H1 (cell line): ENCODE results near the gene PTPRF. TPM values are rescaled to one million over a fixed set of nuclear protein-coding genes. Genes with fewer than 3 reads are reported as not detected.

ENCODE experiments used
- CTCF ChIA-PET: fragments of 300-600 bp; sonication (Branson Sonifier 250); formaldehyde crosslinking; loops from one replicate; lab custom pipeline; 2021; ENCODE audit not compliant: partially characterized antibody; lab: Charles Lee
- POLR2A ChIA-PET: fragments of 300-600 bp; sonication (Branson Sonifier 250); formaldehyde crosslinking; loops from one replicate; lab custom pipeline; 2021; ENCODE audit warnings: inconsistent platforms; ENCODE audit not compliant: partially characterized antibody; lab: Charles Lee
- DNase-seq, 2 experiments: peaks; one replicate each; pipeline versions ENCODE4 v3.0.0 to v3.0.0-alpha.2; 2010 to 2022; ENCODE audit warnings: low spot score in 2 of 2, low read depth in 1 of 2, mixed read lengths in 1 of 2
- FAIRE-seq: peaks from 2 replicates; lab custom pipeline; 2011; peaks lifted over from hg19 to GRCh38; lab: Jason Lieb, UNC
- H2AFZ ChIP-seq: 2 replicates; pipeline ENCODE4 v1.8.1; 2012; ENCODE audit warnings: low read length, inconsistent platforms
- H2AK5ac ChIP-seq: 2 replicates; pipeline ENCODE4 v1.6.1; 2013; ENCODE audit warnings: low read depth, low read length
- H2BK120ac ChIP-seq: replicated peaks from 2 replicates; pipeline ENCODE3; 2013; ENCODE audit warnings: low read depth, low read length, inconsistent platforms
- H2BK12ac ChIP-seq: 2 replicates; pipeline ENCODE4 v1.6.1; 2013; ENCODE audit warnings: low read depth, low read length
- H2BK15ac ChIP-seq: 2 replicates; pipeline ENCODE4 v1.6.1; 2013; ENCODE audit warnings: low read length
- H2BK20ac ChIP-seq: 2 replicates; pipeline ENCODE4 v1.6.1; 2013; ENCODE audit warnings: low read length
- H2BK5ac ChIP-seq: 2 replicates; pipeline ENCODE4 v1.6.1; 2013; ENCODE audit warnings: low read depth, low read length
- H3K14ac ChIP-seq: 2 replicates; pipeline ENCODE4 v1.6.1; 2013; ENCODE audit warnings: inconsistent platforms; ENCODE audit not compliant: insufficient read length
- H3K18ac ChIP-seq: 2 replicates; pipeline ENCODE4 v1.6.1; 2013; ENCODE audit warnings: low read length; ENCODE audit errors: extremely low read depth
- H3K23ac ChIP-seq: 2 replicates; pipeline ENCODE4 v1.6.1; 2013; ENCODE audit warnings: inconsistent platforms; ENCODE audit not compliant: insufficient read length
- H3K23me2 ChIP-seq: 2 replicates; pipeline ENCODE4 v1.6.1; 2013; ENCODE audit warnings: low read depth, low read length
- H3K27ac ChIP-seq: 2 replicates; pipeline ENCODE4 v1.6.1; 2011; ENCODE audit warnings: low read depth, low read length, inconsistent platforms
- H3K27me3 ChIP-seq, 4 experiments: replicated peaks in 1 of 4; 1 replicate in 1 of 4; 2 replicates in 3 of 4; pipeline versions ENCODE4 v1.6.1 to v1.8.1; 2011 to 2013; ENCODE audit warnings: low read length in 3 of 4, mild to moderate bottlenecking in 3 of 4, inconsistent platforms in 2 of 4, mixed read lengths in 2 of 4, moderate library complexity in 1 of 4; ENCODE audit not compliant: control insufficient read depth in 3 of 4, insufficient read depth in 3 of 4; ENCODE audit errors: extremely low read depth in 1 of 4
- H3K36me3 ChIP-seq, 4 experiments: 2 replicates each; pipeline versions ENCODE4 v1.6.1 to v1.8.1; 2011 to 2013; ENCODE audit warnings: mild to moderate bottlenecking in 4 of 4, low read length in 3 of 4, moderate library complexity in 2 of 4, control low read depth in 1 of 4, inconsistent platforms in 1 of 4; ENCODE audit not compliant: insufficient read depth in 4 of 4, control insufficient read depth in 2 of 4
- H3K4ac ChIP-seq: replicated peaks from 2 replicates; pipeline ENCODE3; 2013; ENCODE audit warnings: low read length, low read depth, mixed read lengths, inconsistent platforms; ENCODE audit not compliant: insufficient read length
- H3K4me1 ChIP-seq, 4 experiments: replicated peaks in 1 of 4; 1 replicate in 1 of 4; 2 replicates in 3 of 4; pipeline versions ENCODE4 v1.6.1 to v1.8.1; 2011 to 2013; ENCODE audit warnings: low read length in 3 of 4, inconsistent platforms in 2 of 4, mixed read lengths in 1 of 4; ENCODE audit not compliant: insufficient read depth in 4 of 4, control insufficient read depth in 3 of 4
- H3K4me2 ChIP-seq, 2 experiments: 2 replicates each; pipeline versions ENCODE4 v1.6.1 to v1.8.1; 2011 to 2013; ENCODE audit warnings: low read depth in 2 of 2, low read length in 2 of 2, control low read depth in 1 of 2, inconsistent platforms in 1 of 2, mild to moderate bottlenecking in 1 of 2; ENCODE audit not compliant: insufficient read depth in 1 of 2
- H3K4me3 ChIP-seq, 4 experiments: fragments of 200-600, 300-600 bp in 1 of 4; sonication (generic), shearing (Covaris generic), sonication (Bioruptor Twin) in 1 of 4; 2 replicates each; pipeline versions ENCODE4 v1.5.1 to v1.8.1; 2011 to 2016; ENCODE audit warnings: low read length in 4 of 4, low read depth in 3 of 4, control low read depth in 2 of 4, inconsistent platforms in 2 of 4, mild to moderate bottlenecking in 2 of 4, mixed read lengths in 1 of 4, moderate library complexity in 1 of 4; ENCODE audit not compliant: insufficient read depth in 2 of 4; ENCODE audit errors: extremely low read depth in 1 of 4
- H3K56ac ChIP-seq: replicated peaks from 2 replicates; pipeline ENCODE3; 2013; ENCODE audit warnings: low read depth, mild to moderate bottlenecking, mixed read lengths, low read length, inconsistent platforms; ENCODE audit not compliant: insufficient read length
- H3K79me1 ChIP-seq: 2 replicates; pipeline ENCODE4 v1.6.1; 2013; ENCODE audit warnings: low read depth, low read length, control low read depth
- H3K79me2 ChIP-seq, 2 experiments: 2 replicates each; pipeline versions ENCODE4 v1.6.1 to v1.8.1; 2012 to 2013; ENCODE audit warnings: low read length in 2 of 2, mild to moderate bottlenecking in 2 of 2, inconsistent platforms in 1 of 2; ENCODE audit not compliant: insufficient read depth in 2 of 2, control insufficient read depth in 1 of 2
- H3K9ac ChIP-seq, 4 experiments: replicated peaks in 1 of 4; 1 replicate in 1 of 4; 2 replicates in 3 of 4; pipeline versions ENCODE4 v1.6.1 to v1.8.1; 2011 to 2013; ENCODE audit warnings: low read depth in 3 of 4, low read length in 3 of 4, control low read depth in 2 of 4, mild to moderate bottlenecking in 2 of 4, moderate library complexity in 2 of 4, inconsistent platforms in 1 of 4; ENCODE audit errors: extremely low read depth in 1 of 4
- H3K9me3 ChIP-seq, 2 experiments: 2 replicates each; pipeline versions ENCODE4 v1.6.1 to v1.8.1; 2012 to 2013; ENCODE audit warnings: mild to moderate bottlenecking in 2 of 2, moderate library complexity in 2 of 2, control low read depth in 1 of 2, inconsistent platforms in 1 of 2, low read depth in 1 of 2, low read length in 1 of 2, mixed read lengths in 1 of 2; ENCODE audit not compliant: insufficient read depth in 2 of 2
- H4K20me1 ChIP-seq, 2 experiments: replicated peaks in 1 of 2; 2 replicates each; pipeline versions ENCODE3 to v1.8.1; 2011 to 2013; ENCODE audit warnings: inconsistent platforms in 2 of 2, low read length in 2 of 2, mild to moderate bottlenecking in 1 of 2; ENCODE audit not compliant: insufficient read depth in 2 of 2, control insufficient read depth in 1 of 2
- H4K5ac ChIP-seq: 2 replicates; pipeline ENCODE4 v1.6.1; 2013; ENCODE audit warnings: low read length, low read depth, mixed read lengths, inconsistent platforms; ENCODE audit not compliant: insufficient read length
- H4K8ac ChIP-seq: 2 replicates; pipeline ENCODE4 v1.8.0; 2013; ENCODE audit warnings: mild to moderate bottlenecking, moderate library complexity, low read length, inconsistent platforms; ENCODE audit not compliant: insufficient read depth; ENCODE audit errors: extremely low read depth
- H4K91ac ChIP-seq: replicated peaks from 2 replicates; pipeline ENCODE3; 2013; ENCODE audit warnings: low read length, mixed read lengths, inconsistent platforms; ENCODE audit not compliant: insufficient read length
- ASH2L ChIP-seq: fragments of 200-600, 300-600 bp; sonication (generic); IDR thresholded peaks from one replicate; pipeline ENCODE4 v1.7.1; 2017; ENCODE audit warnings: low read length
- JUN ChIP-seq: IDR thresholded peaks from 2 replicates; pipeline ENCODE4 v1.6.1; 2011; ENCODE audit warnings: low read depth, mild to moderate bottlenecking, improper control_type of control experiment, low read length
- WGBS, 2 experiments: shearing (Covaris generic) in 1 of 2; methylation state at CpG; one replicate each; pipeline versions ENCODE4 v1.1.6 to v1.1.7; 2013 to 2015; ENCODE audit warnings: low lambda C conversion rate in 2 of 2, mixed read lengths in 2 of 2, inconsistent platforms in 1 of 2, low coverage in 1 of 2, missing lambda C conversion rate in 1 of 2; ENCODE audit not compliant: insufficient replicate concordance in 2 of 2, insufficient coverage in 1 of 2, insufficient read length in 1 of 2; ENCODE audit errors: extremely low coverage in 1 of 2, missing lambda C conversion rate in 1 of 2; 5-methylcytosine and 5-hydroxymethylcytosine counted together
- polyA plus RNA-seq, 7 experiments: library from polyadenylated mRNA; depleted of rRNA in 3 of 7; stranded (reverse) in 5 of 7; unstranded in 2 of 7; fragments of >200 nt in 5 of 7; fragments of 200-250 nt in 2 of 7; gene quantifications; 1 replicate in 5 of 7; 2 replicates in 1 of 7; 4 replicates in 1 of 7; pipeline versions ENCODE4 v1.2.1 to v1.2.3, GENCODE V29; 2011 to 2013; ENCODE audit warnings: missing spikeins in 2 of 7, mixed read lengths in 2 of 7
- total RNA-seq: library from RNA; stranded (reverse); fragmentation: NEBNext Ultra II Directional; extraction: Animal tissue kit (Norgen Biotek cat#: 25700); gene quantifications from 2 replicates; pipeline ENCODE4 v1.2.1, GENCODE V29; 2021

The PTPRF gene
- total and polyA plus RNA-seq, 2 of the 8 experiments (the other 6 are each of a cell fraction or from before 2014, with no cell fraction given) = 136 to 231 TPM

- Histone ChIP-seq H3K9me3 (no peaks in the 10 kb centered on the region), H3K9ac (peak overlapping the region; percentile 55 to 83 (median 70); a peak in 6 of 7 replicates), H2BK12ac (no peak overlapping the region), H3K36me3 (peaks cover 0 to 5% (median 3%) of the 10 kb centered on the region in 4 experiments; a peak in 3 of 8 replicates), H4K5ac (no peak overlapping the region), H3K56ac (no peak overlapping the region), H4K91ac (no peak overlapping the region), H3K4me1 (peaks cover 6 to 11% (median 7%) of the 10 kb centered on the region in 4 experiments; a peak in 5 of 7 replicates), H2BK15ac (no peak overlapping the region), H4K20me1 (peaks cover 3% of the 10 kb centered on the region in 2 experiments), H3K79me2 (peaks cover 4 to 25% of the 10 kb centered on the region in 2 experiments; a peak in 3 of 4 replicates), H2AK5ac (no peak overlapping the region), H3K27me3 (no peaks in the 10 kb centered on the region; a peak in 1 of 7 replicates), H3K18ac (peak overlapping the region; percentile 93; the same call in 1 of the 2 replicates), H3K23me2 (peaks cover 10% of the 10 kb centered on the region), H4K8ac (no peak overlapping the region; the same call in 1 of the 2 replicates), H3K27ac (peak overlapping the region; percentile 44; the same call in 1 of the 2 replicates), H2BK20ac (no peak overlapping the region), H2BK5ac (peak overlapping the region; percentile 81; the same call in 1 of the 2 replicates), H3K79me1 (no peaks in the 10 kb centered on the region; the same call in 1 of the 2 replicates), H2AFZ (no peak overlapping the region), H3K23ac (no peak overlapping the region), H2BK120ac (no peak overlapping the region), H3K4me3 (peak overlapping the region; percentile 73 to 95 (median 90)), H3K4me2 (peak overlapping the region; percentile 77 to 98), H3K14ac (no peak overlapping the region), H3K4ac (no peak overlapping the region)
- no peak for TF ChIP-seq JUN
- TF ChIP-seq ASH2L = peak; percentile 26
- FAIRE-seq (no peak), DNase-seq (no peak)
- 59% methylated on average over 7 of the region's 19 CpGs; no CpG with 5 or more reads in 1 of the 2 experiments for WGBS, 2 experiments
- CTCF ChIA-PET = interaction anchor here (0.7 to 3.0 kb wide), 5 partner anchors 11 to 286 kb away, joined by 3 to 8 read pairs (median 5); no protein-coding TSS in a partner anchor
- POLR2A ChIA-PET = interaction anchor here (1.4 to 33.2 kb wide), 12 partner anchors 13 to 291 kb away, joined by 4 to 651 read pairs (median 12); partner anchors contain the start of genes HYI and ST3GAL3
These were observed 118.3 kb downstream of the PTPRF start for GRCh38 chr1:43648876-43649477.
